Measurements from ENCODE around the gene FHAD1.

DNA sequence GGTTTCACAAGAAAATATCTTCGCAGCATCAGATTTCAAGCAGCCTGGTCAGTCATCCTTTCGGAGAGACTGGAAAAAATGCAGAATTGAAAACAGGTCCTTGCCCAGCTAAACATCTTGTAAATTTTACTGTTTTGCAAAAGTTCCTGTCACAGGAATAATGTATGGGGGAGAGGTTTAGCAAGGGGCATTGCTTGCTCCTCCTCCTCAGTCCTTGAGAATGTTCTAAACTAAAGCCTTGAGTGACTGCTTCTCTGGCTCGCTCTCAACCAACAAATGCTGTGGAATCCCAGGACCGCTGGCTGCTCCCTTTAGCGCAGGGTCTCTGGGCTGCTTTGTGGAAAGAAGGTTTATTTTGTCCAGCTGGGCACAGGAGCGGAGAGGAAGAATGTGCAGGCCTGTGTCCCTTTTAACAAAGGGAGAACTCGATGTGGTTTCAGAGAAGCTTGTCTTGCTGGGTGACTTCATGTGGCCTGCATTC lies 33.6 kb upstream of the FHAD1 start:
- TF ChIP-seq EP300 (IDR thresholded peaks at IDR 0.05; ENCODE audit: borderline replicate concordance), result no peak
- no peak for TF ChIP-seq TEAD4 (IDR thresholded peaks at IDR 0.05)
- no peak for TF ChIP-seq EGR1 (IDR thresholded peaks at IDR 0.05)
- no peak for TF ChIP-seq ZBTB7A (IDR thresholded peaks at IDR 0.05; ENCODE audit: low read depth)
- no peak for TF ChIP-seq CREB1 (IDR thresholded peaks at IDR 0.05; ENCODE audit: low read depth)
